SIG-M5 treated with dmso at 0.1 percent for 504 hours (cell line): ENCODE results near the gene TP53I3.
A peak's percentile ranks its signal among the peaks of the same experiment; 100 is the strongest.
"Not testable (repeated sequence)": the region's sequence is repeated elsewhere in the genome, so short reads cannot be mapped to it uniquely, and the experiment has no call there.

Source experiments
- DNase-seq: peaks from one replicate; lab custom pipeline; 2025; ENCODE audit not compliant: unreplicated experiment; lab: John Stamatoyannopoulos, UW

Gene TP53I3

DNA sequence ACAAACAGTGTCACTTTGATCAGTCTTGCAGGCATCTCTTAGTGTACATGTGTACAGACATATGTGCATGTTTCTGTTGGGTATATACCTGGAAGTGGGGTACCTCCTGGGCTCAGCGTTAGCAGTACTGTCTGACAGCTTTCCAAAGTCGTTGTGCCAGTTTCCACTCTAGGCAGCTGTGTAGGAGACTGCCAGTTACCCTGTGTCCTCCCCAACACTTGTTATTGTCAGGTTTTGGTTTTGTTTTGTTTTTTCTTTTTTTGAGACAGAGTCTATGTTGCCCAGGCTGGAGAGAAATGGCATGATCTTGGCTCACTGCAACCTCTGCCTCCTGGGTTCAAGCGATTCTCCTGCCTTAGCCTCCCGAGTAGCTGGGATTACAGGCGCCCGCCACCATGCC, 28.9 kb downstream of the TP53I3 start:
- DNase-seq = no peak

DNA sequence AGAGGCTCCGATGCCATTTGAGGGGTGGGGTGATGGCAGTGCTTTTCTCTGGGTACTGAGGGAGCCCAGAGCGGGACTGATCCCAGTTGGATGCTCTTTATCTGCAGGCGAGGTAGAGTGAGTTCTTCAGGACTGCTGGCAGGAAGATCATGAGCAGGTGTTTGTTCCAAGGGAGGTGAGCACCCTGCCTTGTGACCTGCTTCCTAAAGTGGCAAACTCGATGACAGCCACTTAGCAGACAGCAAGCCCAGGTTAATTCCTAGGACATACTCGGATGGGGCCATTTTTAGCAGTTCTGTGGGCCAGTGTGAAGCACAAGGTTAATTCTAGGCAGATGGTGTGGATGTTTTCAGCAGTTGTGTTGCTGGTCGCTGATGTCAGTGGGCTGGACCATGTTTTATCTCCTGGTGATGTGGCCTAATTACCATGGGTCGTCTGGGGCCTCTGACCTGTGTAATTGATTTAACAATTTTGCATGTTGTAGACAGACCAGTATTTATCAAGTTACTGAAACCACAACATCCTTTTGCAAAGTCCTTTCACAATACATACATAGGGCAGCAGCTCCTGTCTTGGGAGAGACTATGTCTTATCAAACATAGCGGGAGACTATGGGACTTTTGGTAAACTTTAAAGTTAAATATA, 30.1 kb downstream of the TP53I3 start:
- no peak for DNase-seq

DNA sequence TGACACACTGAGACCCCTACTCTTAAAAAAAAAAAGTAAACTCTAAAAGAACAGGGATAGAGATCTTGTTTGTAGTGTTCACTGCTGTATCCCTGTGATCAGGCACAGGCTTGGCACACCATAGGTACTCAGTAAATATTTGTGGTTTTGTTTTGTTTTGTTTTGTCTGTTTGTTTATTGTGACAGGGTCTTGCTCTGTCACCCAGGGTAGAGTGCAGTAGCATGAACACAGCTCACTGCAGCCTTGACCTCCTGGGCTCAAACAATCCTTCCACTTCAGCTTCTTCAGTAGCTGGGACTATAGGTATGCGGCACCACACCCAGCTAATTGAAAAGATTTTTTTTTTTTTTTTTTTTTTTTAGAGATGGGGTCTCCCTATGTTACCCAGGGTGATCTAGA, 31.7 kb downstream of the TP53I3 start:
- no peak for DNase-seq

DNA sequence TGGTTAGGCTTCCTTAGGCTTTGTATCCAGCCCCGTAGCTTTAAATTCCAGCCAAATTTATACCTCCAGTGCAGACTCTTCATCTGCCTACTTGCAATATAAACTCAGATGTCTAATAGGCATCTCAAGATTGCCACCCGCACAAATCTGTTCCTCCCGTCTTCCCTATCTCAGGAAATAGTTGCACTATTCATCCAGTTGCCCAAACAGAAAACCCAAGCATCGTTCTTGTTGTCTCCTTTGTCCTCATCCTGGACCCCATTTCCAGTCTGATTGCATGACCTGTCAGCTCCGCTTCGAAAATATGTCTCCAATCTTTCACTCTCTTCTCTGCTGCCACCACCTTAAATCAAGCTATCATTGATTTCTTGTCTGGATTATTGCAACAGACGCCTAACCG, 32.8 kb downstream of the TP53I3 start:
- DNase-seq = no peak

DNA sequence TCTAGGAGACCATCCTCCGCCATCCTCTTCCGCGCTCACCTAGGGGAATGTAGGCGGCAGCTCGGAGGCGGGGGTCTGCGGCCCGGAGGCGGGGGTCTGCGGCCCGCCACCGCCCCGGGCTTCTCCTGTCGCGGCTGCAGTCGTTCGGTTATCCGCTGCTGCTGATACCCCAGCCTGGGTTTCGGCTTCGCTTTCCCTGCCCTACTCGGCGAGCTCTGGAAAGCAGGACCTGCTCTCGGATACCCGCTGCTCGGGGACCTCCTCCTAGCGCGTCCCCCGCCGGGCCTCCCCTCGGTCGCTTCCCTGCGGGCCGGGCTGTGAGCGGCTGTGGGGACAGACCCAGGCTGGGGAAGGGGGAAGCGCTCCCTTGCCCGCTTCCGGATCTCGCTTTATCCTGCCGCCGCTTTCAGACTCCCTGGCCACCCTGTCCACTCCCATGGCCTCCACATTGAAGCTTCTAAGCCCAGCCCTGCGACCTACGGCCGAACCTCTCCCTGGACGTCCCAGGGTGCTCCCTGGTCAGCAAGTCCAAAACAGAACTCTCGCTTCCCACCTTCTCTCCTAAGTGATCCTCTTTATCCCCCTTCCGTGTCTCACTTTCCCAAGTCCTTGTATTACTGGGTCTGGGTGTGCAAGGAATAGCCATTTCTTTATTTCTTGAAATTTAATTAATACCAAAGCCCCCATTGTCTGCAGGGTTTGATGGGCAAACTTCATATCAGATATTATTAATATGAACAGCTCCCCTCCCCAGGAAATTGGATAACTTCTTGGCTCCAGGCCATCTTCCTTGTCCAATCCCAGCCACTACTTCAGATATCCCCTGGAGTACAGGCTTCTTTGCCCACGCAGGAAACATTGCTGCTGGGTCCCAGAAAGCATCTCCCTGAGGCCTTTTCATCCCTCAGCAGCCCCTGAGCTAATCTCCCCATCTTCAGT, 34.3 kb downstream of the TP53I3 start:
- DNase-seq = no peak

DNA sequence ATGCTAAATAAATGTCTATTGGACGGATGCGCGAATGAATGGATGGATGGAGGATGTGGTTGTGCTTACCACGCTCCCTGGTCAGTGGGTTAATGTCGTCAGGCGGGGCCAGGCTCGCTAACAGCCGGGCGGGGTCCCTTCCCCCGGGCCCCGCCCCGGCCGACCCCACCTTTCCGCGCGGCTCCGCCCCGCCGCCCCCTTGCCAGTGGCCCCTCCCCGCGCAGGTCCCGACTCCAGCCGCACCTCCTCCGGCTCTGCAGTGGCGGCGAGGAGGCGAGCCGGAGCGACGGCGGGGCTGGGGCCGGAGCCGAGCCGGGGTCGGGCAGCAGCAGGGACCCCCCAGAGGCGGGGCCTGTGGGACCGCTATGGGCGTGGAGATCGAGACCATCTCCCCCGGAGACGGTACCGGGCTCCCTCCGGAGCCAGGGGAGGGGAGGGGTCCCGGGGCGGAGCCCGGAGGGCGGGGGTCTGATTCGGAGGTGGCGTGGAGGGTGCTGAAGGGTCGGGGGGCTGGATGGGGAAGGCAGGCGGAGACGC, 35.1 kb downstream of the TP53I3 start, which contains the start of gene FKBP1B:
Gene FKBP1B (plus strand): TSS at position 257 of the 537 bp plus-strand sequence. CDS start 109 bp downstream, at position 366.
- DNase-seq = peak; percentile 41

DNA sequence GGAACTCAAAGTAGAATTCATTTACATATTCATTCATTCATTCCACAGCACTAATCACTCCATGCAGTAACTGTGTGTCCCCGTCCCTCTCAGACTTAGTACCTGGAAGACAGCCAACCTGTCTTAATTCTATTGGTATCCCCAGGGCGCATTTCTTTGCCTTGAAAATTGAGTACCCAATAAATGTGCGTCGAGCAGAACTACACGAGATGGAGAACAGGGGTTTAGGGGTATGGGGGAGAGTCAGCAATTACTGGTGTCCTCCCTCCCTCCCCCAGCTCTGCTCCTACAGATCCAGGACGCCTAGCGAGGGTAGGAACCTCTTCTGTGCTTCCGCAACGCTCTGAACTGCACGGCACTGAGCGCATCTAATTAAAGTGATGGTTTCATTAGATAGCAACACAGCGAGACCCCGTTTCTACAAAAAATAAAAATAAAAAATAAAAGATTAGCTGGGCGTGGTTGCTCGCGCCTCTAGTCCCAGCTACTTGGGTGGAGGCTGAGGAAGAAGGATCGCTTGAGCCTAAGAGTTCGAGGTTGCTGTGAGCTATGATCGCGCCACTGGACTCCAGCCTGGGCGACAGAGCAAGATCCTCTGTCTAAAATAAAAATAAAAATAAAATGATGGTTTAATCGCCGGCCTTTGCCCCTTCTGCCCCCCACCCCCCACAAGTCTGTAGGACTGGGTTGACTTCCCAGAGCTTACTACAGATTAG, 35.7 kb downstream of the TP53I3 start:
- no peak for DNase-seq

DNA sequence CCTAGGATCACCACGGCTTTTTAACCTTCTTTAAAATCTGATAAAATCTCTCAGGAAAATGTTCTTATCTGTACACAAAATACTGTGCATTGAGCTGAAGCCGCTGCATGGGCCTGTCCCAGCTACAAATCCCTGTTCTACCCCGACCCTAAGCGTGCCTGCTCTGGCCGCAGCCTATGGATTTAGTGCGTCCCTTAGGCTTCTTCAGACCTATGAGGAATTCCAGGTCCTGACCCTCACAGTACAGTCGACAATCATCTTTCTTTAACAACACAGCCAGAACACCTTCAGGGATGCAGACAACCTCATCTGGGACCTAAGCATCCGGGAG, 37.0 kb downstream of the TP53I3 start:
- no peak for DNase-seq

DNA sequence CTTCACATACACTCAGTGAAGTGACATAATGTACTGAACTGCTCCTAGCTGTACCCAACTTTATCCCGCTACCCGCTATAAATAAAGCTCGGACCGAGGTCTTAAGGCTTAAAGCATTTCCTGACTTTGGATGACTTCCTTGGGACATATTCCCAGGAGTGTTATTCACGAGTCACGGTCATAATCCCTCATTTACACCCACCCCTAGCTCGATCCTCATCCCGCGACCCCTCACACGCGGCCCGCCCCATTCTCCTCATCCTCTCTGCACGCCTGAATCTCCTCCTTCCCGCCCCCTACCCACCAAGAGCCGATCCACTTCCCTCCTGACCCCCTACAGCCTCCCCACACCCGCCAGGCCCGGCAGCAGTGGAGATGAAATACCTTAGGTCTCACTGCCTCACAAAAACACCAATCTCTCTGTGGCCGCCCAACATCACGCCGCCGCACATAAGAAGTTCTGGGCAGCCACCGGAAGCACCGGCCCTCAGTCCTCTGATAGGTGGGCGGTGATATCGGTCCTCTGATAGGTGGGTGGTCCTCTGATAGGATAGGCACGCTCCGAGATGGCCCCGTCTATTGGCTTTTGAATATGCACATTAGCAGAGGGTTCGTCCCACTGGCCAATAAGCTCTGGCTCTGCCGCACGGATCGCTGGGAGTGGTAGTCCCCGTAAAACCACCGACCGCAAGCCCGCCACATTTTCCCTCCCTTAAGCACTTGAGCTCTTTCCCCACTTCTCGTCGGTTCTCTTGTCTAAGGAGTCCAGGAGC, 37.5 kb downstream of the TP53I3 start, which contains the start of gene WDCP:
Gene WDCP (minus strand): TSS at position 462 of the 773 bp plus-strand sequence. CDS start 7,897 bp downstream, outside the sequence.
- DNase-seq = peak; percentile 100

DNA sequence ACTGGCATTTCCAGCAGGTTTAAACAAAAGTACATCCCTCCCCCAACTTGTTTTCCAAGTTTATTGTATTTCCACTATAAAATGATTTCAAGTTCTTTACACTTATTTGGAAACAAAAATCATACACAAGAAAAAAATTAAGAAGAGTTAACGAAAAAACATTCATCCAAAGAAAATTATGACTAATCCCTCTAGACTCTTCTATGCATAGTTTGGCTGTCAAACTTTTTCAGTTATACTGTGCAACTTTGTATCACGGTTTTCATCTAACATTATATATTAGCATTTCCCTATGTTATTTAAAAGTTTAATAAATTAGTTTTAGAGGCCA, 38.1 kb downstream of the TP53I3 start:
- DNase-seq = no peak

DNA sequence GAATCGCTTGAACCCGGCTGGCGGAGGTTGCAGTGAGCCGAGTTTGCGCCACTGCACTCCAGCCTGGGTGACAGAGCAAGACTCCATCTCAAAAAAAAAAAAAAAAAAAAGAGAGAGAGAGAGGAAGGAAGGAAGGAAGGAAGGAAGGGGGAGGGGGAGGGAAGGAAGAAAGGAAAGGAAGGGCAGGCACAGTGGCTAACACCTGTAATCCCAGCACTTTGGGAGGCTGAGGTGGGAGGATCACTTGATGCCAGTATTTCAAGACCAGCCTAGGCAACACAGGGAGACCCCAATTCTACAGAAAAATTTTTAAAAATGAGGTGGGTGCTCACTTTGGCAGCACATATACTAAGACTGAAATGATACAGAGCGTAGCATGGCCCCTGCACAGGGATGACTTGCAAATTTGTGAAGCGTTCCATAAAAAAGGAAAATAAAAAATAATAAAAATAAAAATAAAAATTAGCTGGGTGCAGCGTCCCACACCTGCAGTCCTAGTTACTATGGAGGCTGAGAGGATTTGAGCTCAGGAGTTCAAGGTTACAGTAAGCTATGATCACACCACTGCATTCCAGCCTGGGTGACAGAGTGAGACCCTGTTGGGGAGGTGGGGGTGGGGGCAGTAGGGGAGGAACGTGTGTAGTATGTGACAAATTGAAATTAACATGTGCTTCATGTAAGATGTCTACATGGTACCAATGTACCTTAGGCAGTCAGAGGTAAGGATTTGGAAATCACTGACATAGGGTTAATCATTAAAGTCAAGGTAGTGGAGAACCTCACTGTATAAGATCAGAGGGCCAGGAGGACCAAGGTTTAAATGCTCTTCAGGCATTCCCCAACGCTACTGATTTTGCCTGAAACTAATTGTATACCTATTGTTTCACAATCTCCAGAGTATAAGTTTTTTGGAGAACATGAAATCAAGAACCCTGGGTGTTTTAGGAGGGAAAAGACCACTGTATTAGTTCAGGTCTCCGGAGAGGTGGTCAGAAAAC, 38.8 kb downstream of the TP53I3 start:
- DNase-seq = no peak

DNA sequence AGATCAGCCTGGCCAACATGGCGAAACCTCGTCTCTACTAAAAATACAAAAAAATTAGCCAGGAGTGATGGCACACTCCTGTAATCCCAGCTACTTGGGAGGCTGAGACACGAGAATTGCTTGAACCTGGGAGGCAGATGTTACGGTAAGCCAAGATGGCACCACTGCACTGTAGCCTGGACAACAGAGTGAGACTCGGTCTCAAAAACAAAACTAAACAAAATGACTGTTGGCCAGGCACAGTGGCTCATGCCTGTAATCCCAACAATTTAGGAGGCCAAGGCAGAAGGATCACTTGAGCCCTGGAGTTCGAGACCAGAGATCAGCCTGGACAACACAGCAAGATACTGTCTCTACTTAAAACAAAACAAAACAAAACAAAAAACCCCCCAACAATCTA, 41.5 kb downstream of the TP53I3 start:
- not testable (repeated sequence) for DNase-seq

DNA sequence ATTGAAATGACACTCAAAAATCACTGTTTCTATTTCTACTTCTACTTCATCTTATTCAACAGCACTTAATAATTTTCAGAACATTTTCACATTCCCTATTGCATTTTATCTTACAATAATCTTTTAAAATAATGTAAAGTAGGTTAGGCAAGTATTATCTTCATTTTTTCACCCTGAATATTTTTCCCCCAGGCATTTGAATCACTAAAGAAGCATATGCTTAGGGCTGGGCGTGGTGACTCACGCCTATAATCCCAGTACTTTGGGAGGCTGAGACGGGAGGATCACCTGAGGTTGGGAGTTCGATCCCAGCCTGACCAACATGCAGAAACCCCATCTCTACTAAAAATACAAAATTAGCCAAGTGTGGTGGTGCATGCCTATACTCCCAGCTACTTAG, 44.1 kb downstream of the TP53I3 start:
- no peak for DNase-seq

DNA sequence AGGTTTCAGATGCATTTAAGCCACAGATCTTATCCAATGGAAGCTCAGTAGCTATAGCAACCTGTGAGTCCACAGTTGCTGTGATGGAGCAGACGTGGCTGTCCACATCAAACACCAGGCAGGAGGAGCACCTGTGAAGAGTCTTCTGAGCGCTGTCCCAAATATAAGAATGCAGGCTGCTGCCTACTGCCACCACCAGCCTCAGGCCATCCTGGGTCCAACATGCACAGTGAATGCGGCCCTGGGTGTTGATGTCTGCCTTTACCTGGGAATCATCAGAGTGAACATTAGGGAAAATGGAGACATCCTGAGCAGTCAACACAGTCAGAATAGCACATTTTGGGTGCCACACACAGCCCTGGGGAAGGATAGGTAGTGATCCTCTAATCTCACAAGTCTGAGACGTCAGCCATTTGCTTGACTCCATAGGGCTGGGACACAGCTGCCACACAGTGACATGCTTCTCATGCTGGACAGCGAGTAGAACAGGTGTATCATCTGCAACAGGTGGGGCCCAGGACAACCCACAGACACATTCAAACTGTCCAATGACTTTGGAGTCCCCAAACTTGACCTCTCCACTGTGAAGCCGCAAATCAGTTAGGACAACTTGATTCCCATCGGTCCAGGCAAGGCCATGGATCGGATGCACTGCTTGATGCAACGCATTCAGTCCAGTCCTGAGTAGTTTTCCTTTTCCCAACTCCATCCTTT, 45.7 kb downstream of the TP53I3 start:
- DNase-seq = no peak
